Measurements from ENCODE around the gene MBD4.

- TF ChIP-seq CTCF (IDR thresholded peaks at IDR 0.05 in 2 of 3, conservative IDR thresholded peaks at IDR 0.05 in 1 of 3; ENCODE audit: borderline replicate concordance in 1 of 3, insufficient read depth in 1 of 3, low read depth in 2 of 3, low read length in 2 of 3) (no peak), SP1 (IDR thresholded peaks at IDR 0.05; ENCODE audit: low read depth) (no peak), RAD21 (IDR thresholded peaks at IDR 0.05; ENCODE audit: low read depth) (no peak), POLR2A (IDR thresholded peaks at IDR 0.05; ENCODE audit: borderline replicate concordance, extremely low read depth, insufficient read depth, insufficient read length) (no peak), TCF7L2 (IDR thresholded peaks at IDR 0.05; ENCODE audit: borderline replicate concordance, extremely low read depth, insufficient read depth, insufficient read length) (no peak), POLR2AphosphoS5 (IDR thresholded peaks at IDR 0.05; ENCODE audit: low read depth, low read length) (no peak), CEBPB (IDR thresholded peaks at IDR 0.05; ENCODE audit: low read depth) (no peak), SIN3A (IDR thresholded peaks at IDR 0.05; ENCODE audit: low read depth) (no peak), EZH2 (IDR thresholded peaks at IDR 0.05) (no peak), FOSL1 (IDR thresholded peaks at IDR 0.05; ENCODE audit: low read depth) (no peak), REST (IDR thresholded peaks at IDR 0.05; ENCODE audit: low read depth) (no peak), MAX (IDR thresholded peaks at IDR 0.05) (no peak), EZH2phosphoT487 (IDR thresholded peaks at IDR 0.05; ENCODE audit: borderline replicate concordance) (no peak), CBX3 (IDR thresholded peaks at IDR 0.05; ENCODE audit: low read depth) (no peak)
These were observed 27.1 kb downstream of the MBD4 start for GRCh38 chr3:129412542-129413198.

Measured in HCT116 (cell line).